Germinal center (tissue), 1 donor: ENCODE results near the gene KRTAP1-5.
"Not testable (repeated sequence)": the region's sequence is repeated elsewhere in the genome, so short reads cannot be mapped to it uniquely, and the experiment has no call there.

ENCODE experiments used
- DNase-seq: peaks from one replicate; pipeline ENCODE4 v3.0.0; 2012; ENCODE audit warnings: mixed read lengths, low spot score

KRTAP1-5 gene

GRCh38 chr17:41048441-41048840 lies 21.4 kb upstream of the KRTAP1-5 start:
- DNase-seq: no peak

GRCh38 chr17:41046735-41047465 lies 19.9 kb upstream of the KRTAP1-5 start, which contains the start of gene KRTAP2-1:
KRTAP2-1 (minus strand) TSS chr17:41047316; CDS start chr17:41047267, 49 bp downstream.
- not testable (repeated sequence) for DNase-seq

- no peak for DNase-seq
Observed at GRCh38 chr17:41042953-41043352, 15.9 kb upstream of the KRTAP1-5 start.

GRCh38 chr17:41040783-41041571 lies 14.0 kb upstream of the KRTAP1-5 start, which contains the start of gene KRTAP1-1:
KRTAP1-1 (minus strand) TSS chr17:41041450; CDS start chr17:41041397, 53 bp downstream.
- not testable (repeated sequence) for DNase-seq

- no peak for DNase-seq
Observed at GRCh38 chr17:41037853-41038350, 10.9 kb upstream of the KRTAP1-5 start.

GRCh38 chr17:41034346-41034935 lies 7.4 kb upstream of the KRTAP1-5 start, which contains the start of gene KRTAP1-3:
KRTAP1-3 (minus strand) TSS chr17:41034874; CDS start chr17:41034821, 53 bp downstream.
- DNase-seq: not testable (repeated sequence)

GRCh38 chr17:41029633-41030245 lies 2.7 kb upstream of the KRTAP1-5 start, which contains the start of gene KRTAP1-4:
KRTAP1-4 (minus strand) TSS chr17:41030195; CDS start chr17:41030078, 117 bp downstream.
- DNase-seq: no peak

- DNase-seq: no peak
Observed at GRCh38 chr17:41024697-41025096, 2.3 kb downstream of the KRTAP1-5 start.

GRCh38 chr17:41020336-41020735 lies 6.7 kb downstream of the KRTAP1-5 start:
- DNase-seq: no peak

GRCh38 chr17:41019415-41019814 lies 7.6 kb downstream of the KRTAP1-5 start:
- no peak for DNase-seq

GRCh38 chr17:41018541-41018940 lies 8.5 kb downstream of the KRTAP1-5 start:
- no peak for DNase-seq

GRCh38 chr17:41016578-41017215 lies 10.3 kb downstream of the KRTAP1-5 start:
- no peak for DNase-seq

- no peak for DNase-seq
Observed at GRCh38 chr17:41015454-41015853, 11.6 kb downstream of the KRTAP1-5 start.

- no peak for DNase-seq
Observed at GRCh38 chr17:41013606-41014005, 13.4 kb downstream of the KRTAP1-5 start.

GRCh38 chr17:41013181-41013580 lies 13.8 kb downstream of the KRTAP1-5 start:
- DNase-seq: no peak

- DNase-seq: no peak
Observed at GRCh38 chr17:41012326-41013120, 14.5 kb downstream of the KRTAP1-5 start.

- DNase-seq: no peak
Observed at GRCh38 chr17:41010441-41010840, 16.6 kb downstream of the KRTAP1-5 start.

GRCh38 chr17:41009936-41010335 lies 17.1 kb downstream of the KRTAP1-5 start:
- no peak for DNase-seq

- DNase-seq: no peak
Observed at GRCh38 chr17:41009301-41009760, 17.7 kb downstream of the KRTAP1-5 start.

GRCh38 chr17:41008811-41009210 lies 18.2 kb downstream of the KRTAP1-5 start, which contains the start of gene KRTAP3-1:
KRTAP3-1 (minus strand) TSS chr17:41009128; CDS start chr17:41009074, 54 bp downstream.
- no peak for DNase-seq
